Mucosa of descending colon (tissue), 3 donors: ENCODE results near the gene FLYWCH1. TPM values are rescaled to one million over a fixed set of nuclear protein-coding genes. Genes with fewer than 3 reads are reported as not detected.
A peak's percentile ranks its signal among the peaks of the same experiment; 100 is the strongest.
"Not testable (repeated sequence)": the region's sequence is repeated elsewhere in the genome, so short reads cannot be mapped to it uniquely, and the experiment has no call there.

Experiments
- ATAC-seq: fragments of 200-7000 bp; cut with Tn5 transposase; one replicate; pipeline ENCODE4 v1.9.1; 2020; ENCODE audit warnings: mild to moderate bottlenecking, moderate library complexity
- DNase-seq, 3 donors: peaks; one replicate each; pipeline ENCODE4 v3.0.0-alpha.2; 2020
- H3K36me3 ChIP-seq: fragments of 200-600 bp; one replicate; pipeline ENCODE4 v1.8.0; 2021; ENCODE audit warnings: low read depth, mild to moderate bottlenecking
- H3K4me1 ChIP-seq: fragments of 200-600 bp; one replicate; pipeline ENCODE4 v1.8.0; 2021; ENCODE audit warnings: low read depth, mild to moderate bottlenecking
- H3K4me3 ChIP-seq: fragments of 200-600 bp; one replicate; pipeline ENCODE4 v1.8.0; 2021; ENCODE audit warnings: mild to moderate bottlenecking
- H3K9me3 ChIP-seq: fragments of 200-600 bp; one replicate; pipeline ENCODE4 v1.8.0; 2021; ENCODE audit warnings: mild to moderate bottlenecking
- intact Hi-C, 2 donors: fragments of 100-400 bp; cut with DNase I in 1 of 2; cut with micrococcal nuclease in 1 of 2; formaldehyde crosslinking; loops; one replicate each; pipeline versions ENCODE4 v1.11.0 to v1.11.1; 2022; cut with DNase I, micrococcal nuclease
- total RNA-seq, 3 donors: library from RNA; stranded (reverse); fragmentation: NEBNext Ultra II Directional in 2 of 3; extraction: Animal tissue kit (Norgen Biotek cat#: 25700) in 2 of 3; gene quantifications; one replicate each; pipeline versions ENCODE4 v1.2.1 to v1.2.4, GENCODE V29; 2021 to 2023
- TF ChIP-seq, protein P1 (sequence below): fragments of 200-600 bp; IDR thresholded peaks from one replicate; pipeline ENCODE4 v1.8.0; 2022; ENCODE audit warnings: antibody characterized with exemption, mild to moderate bottlenecking
- donor health status: DM: no; HTN: no; CAD: no; lungs with moderate emphysema.
- donor health status: DM: no; HTN: no; CAD: no.
- donor health status: DM: no; HTN: yes; CAD: no.

FLYWCH1 gene
- total RNA-seq, 3 donors from 2014 or later, result 26.6 to 46.0 (median 34.3) TPM

- Histone ChIP-seq H3K9me3 (no peaks in the 10 kb centered on the region), H3K4me3 (no peak overlapping the region), H3K36me3 (no peaks in the 10 kb centered on the region), H3K4me1 (peaks cover 8% of the 10 kb centered on the region)
- intact Hi-C loops, result no loop called here
- ATAC-seq, result no peak
- TF ChIP-seq, protein P1, sequence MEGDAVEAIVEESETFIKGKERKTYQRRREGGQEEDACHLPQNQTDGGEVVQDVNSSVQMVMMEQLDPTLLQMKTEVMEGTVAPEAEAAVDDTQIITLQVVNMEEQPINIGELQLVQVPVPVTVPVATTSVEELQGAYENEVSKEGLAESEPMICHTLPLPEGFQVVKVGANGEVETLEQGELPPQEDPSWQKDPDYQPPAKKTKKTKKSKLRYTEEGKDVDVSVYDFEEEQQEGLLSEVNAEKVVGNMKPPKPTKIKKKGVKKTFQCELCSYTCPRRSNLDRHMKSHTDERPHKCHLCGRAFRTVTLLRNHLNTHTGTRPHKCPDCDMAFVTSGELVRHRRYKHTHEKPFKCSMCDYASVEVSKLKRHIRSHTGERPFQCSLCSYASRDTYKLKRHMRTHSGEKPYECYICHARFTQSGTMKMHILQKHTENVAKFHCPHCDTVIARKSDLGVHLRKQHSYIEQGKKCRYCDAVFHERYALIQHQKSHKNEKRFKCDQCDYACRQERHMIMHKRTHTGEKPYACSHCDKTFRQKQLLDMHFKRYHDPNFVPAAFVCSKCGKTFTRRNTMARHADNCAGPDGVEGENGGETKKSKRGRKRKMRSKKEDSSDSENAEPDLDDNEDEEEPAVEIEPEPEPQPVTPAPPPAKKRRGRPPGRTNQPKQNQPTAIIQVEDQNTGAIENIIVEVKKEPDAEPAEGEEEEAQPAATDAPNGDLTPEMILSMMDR, result no peak
- DNase-seq, result no peak
These were observed 9.2 kb upstream of the FLYWCH1 start for GRCh38 chr16:2902337-2903130.

DNA sequence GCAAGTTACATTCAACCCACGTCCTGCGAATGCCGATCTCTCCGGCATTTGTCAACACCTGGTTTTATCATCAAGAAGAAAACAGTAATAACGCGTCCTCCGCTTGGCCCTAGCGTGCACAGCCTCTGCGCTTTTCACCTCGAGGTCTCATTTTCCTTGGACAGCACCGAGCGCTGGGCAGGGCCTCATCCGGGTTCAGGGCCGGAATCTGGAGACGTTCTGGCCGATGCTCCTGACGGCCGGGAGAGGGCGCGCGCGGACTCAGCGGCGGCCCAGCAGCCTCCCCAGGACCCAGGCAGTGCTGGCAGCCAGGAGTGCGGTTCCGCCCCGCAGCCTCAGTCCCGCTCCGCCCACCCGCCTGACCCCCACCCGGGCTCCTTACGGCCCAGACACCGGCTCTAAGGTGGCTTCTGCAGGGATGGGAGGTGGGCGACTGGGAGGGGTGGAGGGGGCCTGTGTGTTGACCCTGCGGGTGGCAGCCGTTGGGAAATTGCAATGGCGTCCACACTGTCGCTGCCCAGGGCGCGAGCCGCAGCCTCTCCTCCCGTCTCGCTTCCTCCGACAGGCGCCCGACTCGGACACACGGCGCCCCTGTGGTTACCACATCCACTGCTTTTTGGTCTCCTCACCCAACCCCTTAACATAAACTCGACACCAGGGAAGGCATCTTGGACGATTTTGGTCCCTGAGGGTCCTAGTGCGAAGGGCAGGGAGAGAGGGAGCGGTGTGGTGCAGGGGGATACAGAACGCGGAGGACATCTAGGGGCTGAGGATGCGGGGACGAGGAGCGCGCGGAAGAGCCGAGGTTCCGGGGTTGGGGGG, 7.4 kb upstream of the FLYWCH1 start:
- intact Hi-C loops, result no loop called here
- ATAC-seq (peak; percentile 72), DNase-seq (peak; percentile 86 to 91 (median 89))
- Histone ChIP-seq H3K36me3 (no peaks in the 10 kb centered on the region), H3K4me1 (peaks cover 8% of the 10 kb centered on the region), H3K4me3 (peak overlapping the region; percentile 74), H3K9me3 (no peaks in the 10 kb centered on the region)
- TF ChIP-seq, protein P1, result peak; percentile 99

DNA sequence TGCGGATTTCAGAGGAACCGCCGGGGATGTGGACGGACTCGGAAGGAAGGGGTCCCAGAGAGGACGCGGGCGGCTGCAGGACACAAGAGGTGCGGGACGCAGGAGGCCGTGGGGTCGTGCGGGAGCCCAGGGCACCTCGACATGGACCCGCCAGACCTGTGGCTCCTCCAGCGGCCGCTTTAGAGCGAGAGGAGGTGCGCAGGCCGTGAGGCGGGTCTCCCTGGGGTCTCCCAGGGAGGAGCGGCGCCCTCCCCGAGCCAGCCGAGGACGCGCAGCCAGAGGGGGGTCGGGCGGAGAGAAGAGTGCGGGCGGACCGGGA, 6.8 kb upstream of the FLYWCH1 start:
- Histone ChIP-seq H3K9me3 (no peaks in the 10 kb centered on the region), H3K4me3 (peak overlapping the region; percentile 74), H3K4me1 (peaks cover 8% of the 10 kb centered on the region), H3K36me3 (no peaks in the 10 kb centered on the region)
- intact Hi-C loops, result no loop called here
- TF ChIP-seq, protein P1, result no peak
- DNase-seq, result peak in 2 of 3 donors; percentile 55 to 79
- peak; percentile 1 for ATAC-seq

DNA sequence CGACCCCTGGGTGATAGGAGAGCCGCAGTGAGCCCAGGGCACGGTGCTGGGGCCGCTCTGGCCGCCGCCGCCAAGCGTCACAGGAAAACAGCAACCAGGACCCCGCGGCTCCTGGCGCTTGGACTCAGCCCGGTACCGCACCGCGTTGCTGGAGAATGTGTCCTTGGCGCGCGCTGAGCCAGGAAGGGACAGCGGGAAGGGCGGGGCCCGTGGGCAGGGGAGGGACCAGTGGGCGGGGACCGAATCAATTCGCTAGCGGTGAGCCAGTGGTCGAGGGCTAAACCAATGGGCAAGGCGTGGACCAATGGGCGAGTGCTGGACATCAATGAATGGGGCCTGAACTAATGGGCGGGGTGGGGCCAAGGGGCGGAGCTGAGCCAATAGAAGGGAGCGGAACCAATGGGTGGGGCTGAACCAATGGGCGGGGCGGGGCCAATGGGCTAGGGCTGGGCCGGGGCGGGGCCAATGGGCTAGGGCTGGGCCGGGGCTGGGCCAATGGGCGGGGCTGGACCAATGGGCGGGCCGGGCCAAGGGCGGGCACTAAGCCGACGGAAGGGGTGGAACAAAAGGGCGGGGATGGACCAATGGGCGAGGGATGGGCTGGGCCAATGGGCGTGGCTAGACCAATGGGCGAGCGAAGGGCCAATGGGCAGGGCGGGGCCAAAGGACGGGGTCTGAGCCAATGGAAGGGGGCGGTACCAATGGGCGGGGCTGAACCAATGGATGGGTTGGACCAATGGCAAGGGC, 6.3 kb upstream of the FLYWCH1 start:
- Histone ChIP-seq H3K4me3 (peak overlapping the region; percentile 74), H3K9me3 (no peaks in the 10 kb centered on the region), H3K36me3 (no peaks in the 10 kb centered on the region), H3K4me1 (peaks cover 8% of the 10 kb centered on the region)
- intact Hi-C loops, result no loop called here
- TF ChIP-seq, protein P1, result no peak
- ATAC-seq (peak; percentile 85), DNase-seq (peak; percentile 99 to 100 (median 100))

- no peak for ATAC-seq
- intact Hi-C loops, result no loop called here
- TF ChIP-seq, protein P1, result no peak
- no peaks in the 10 kb centered on the region for H3K9me3 ChIP-seq
- H3K4me1 ChIP-seq, result peaks cover 8% of the 10 kb centered on the region
- no peak for DNase-seq
- no peaks in the 10 kb centered on the region for H3K36me3 ChIP-seq
- no peak overlapping the region for H3K4me3 ChIP-seq
These were observed 5.7 kb upstream of the FLYWCH1 start for GRCh38 chr16:2905988-2906387.

DNA sequence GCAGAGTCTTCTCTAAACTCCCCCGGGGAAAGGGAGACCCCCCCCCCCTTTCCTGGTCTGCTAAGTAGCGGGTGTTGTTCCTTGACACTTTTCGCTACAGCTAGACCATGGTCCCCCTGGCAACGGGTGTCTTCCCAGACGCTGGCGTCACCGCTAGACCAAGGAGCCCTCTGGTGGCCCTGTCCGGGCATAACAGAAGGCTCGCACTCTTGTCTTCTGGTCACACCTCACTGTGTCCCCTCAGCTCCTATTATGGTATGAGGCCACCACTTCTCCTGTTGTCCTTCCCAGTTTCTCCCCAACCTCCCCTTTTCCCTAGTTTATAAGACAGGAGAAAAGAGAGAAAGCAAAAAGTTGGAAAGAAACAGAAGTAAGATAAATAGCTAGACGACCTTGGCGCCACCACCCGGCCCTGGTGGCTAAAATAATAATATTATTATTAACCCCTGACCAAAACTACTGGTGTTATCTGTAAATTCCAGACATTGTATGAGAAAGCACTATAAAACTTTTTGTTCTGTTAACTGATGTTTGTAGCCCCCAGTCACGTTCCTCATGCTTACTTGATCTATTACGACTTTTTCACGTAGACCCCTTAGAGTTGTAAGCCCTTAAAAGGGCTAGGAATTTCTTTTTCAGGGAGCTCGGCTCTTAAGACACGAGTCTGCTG, 4.5 kb upstream of the FLYWCH1 start:
- DNase-seq, result peak in 2 of 3 donors; percentile 39 to 62
- H3K4me1 ChIP-seq, H3K4me3 ChIP-seq, H3K36me3 ChIP-seq, intact Hi-C loops, H3K9me3 ChIP-seq, ATAC-seq: not testable (repeated sequence)
